Heart right ventricle (tissue), 16 donors: ENCODE measurements around the gene SP140L. TPM values are rescaled to one million over a fixed set of nuclear protein-coding genes. Genes with fewer than 3 reads are reported as not detected.
A peak's percentile ranks its signal among the peaks of the same experiment; 100 is the strongest.

Experiments used
- ATAC-seq, 8 donors: fragments of 200-7000 bp; cut with Tn5 transposase; one replicate each; pipeline ENCODE4 v1.9.1; 2020; ENCODE audit warnings: mild to moderate bottlenecking in 8 of 8, moderate library complexity in 8 of 8, moderate number of reproducible peaks in 1 of 8
- DNase-seq, 2 donors: peaks; one replicate each; pipeline ENCODE4 v3.0.0-alpha.2; 2020
- H3K27ac ChIP-seq, 10 donors: fragments of 200-600 bp; sonication (generic) in 2 of 10; one replicate each; pipeline versions ENCODE4 v1.5.0 to v1.8.0; 2020 to 2022; ENCODE audit warnings: mild to moderate bottlenecking in 3 of 10
- H3K27me3 ChIP-seq, 7 donors: fragments of 200-600 bp; one replicate each; pipeline ENCODE4 v1.8.0; 2021 to 2022; ENCODE audit warnings: mild to moderate bottlenecking in 2 of 7
- H3K36me3 ChIP-seq, 9 donors: fragments of 200-600 bp; sonication (generic) in 1 of 9; one replicate each; pipeline versions ENCODE4 v1.5.0 to v1.8.0; 2020 to 2022; ENCODE audit warnings: mild to moderate bottlenecking in 2 of 9
- H3K4me1 ChIP-seq, 9 donors: fragments of 200-600 bp; sonication (generic) in 1 of 9; one replicate each; pipeline versions ENCODE4 v1.5.0 to v1.8.0; 2020 to 2022; ENCODE audit warnings: mild to moderate bottlenecking in 4 of 9
- H3K4me3 ChIP-seq, 10 donors: fragments of 200-600 bp; sonication (generic) in 2 of 10; one replicate each; pipeline versions ENCODE4 v1.5.0 to v1.8.0; 2020 to 2022; ENCODE audit warnings: mild to moderate bottlenecking in 7 of 10, moderate library complexity in 2 of 10
- H3K9me3 ChIP-seq, 11 donors: fragments of 200-600 bp in 10 of 11; sonication (generic) in 2 of 11; one replicate each; pipeline versions ENCODE4 v1.5.0 to v1.8.0; 2013 to 2022; ENCODE audit warnings: mild to moderate bottlenecking in 2 of 11, control low read depth in 1 of 11, moderate library complexity in 1 of 11
- CTCF ChIP-seq, 9 donors: fragments of 200-600 bp; sonication (generic) in 2 of 9; IDR thresholded peaks; one replicate each; pipeline versions ENCODE4 v1.5.0 to v1.8.0; 2021 to 2022; ENCODE audit warnings: antibody characterized with exemption in 9 of 9, mild to moderate bottlenecking in 5 of 9, moderate library complexity in 1 of 9
- WGBS, 2 donors: extraction: QIAGEN DNeasy Blood & Tissue Kit; methylation state at CpG; one replicate each; pipeline ENCODE4 v1.1.7; 2013; ENCODE audit warnings: inconsistent platforms in 1 of 2; 5-methylcytosine and 5-hydroxymethylcytosine counted together
- intact Hi-C, 10 donors: fragments of 100-400 bp; cut with DNase I; formaldehyde crosslinking; loops; one replicate each; pipeline versions ENCODE4 v1.11.1 to v1.14.2; 2022
- polyA plus RNA-seq, 2 donors: library from polyadenylated mRNA; stranded (reverse); fragments of 200-250 nt; gene quantifications; one replicate each; pipeline ENCODE4 v1.2.3, GENCODE V29; 2013
- total RNA-seq, 10 donors: library from RNA; stranded (reverse); fragmentation: NEBNext Ultra II Directional in 3 of 10; extraction: Animal tissue kit (Norgen Biotek cat#: 25700) in 3 of 10; gene quantifications; one replicate each; pipeline versions ENCODE4 v1.2.1 to v1.2.4, GENCODE V29; 2021 to 2023
- donor health status: Arrhythmogenic right ventricular cardiomyopathy.
- donor health status: ischemic (EF 13 %, LVEDD 7.1; RV severe dilation, severe dysfunction).
- donor health status: healthy with polysubstance abuse.
- donor health status: DM: no; HTN: yes; CAD: no.
- donor health status: DM: no; HTN: no; CAD: no.
- donor health status: ischemic (EF 25% LVEDD 6.9; RV normal size, moderate dysfunction).
- donor health status: ischemic (EF 25% LVEDD 5.7; RV mildly dilated, moderate dysfunction).
- donor health status: healthy.
- donor health status: DM: yes; HTN: yes; CAD: no.
- donor health status: Ischemic cardiomyopathy.
- donor health status: ischemic (EF 35%, LVEDD 5.7; RV mildly dilated, moderate dysfunction).
- donor health status: nonischemic (EF 11% LVEDD 7.7; RV severe dilation, severe dysfunction).
- donor health status: DM: yes; HTN: yes; CAD: no.
- donor health status: PGD.
- donor health status: ischemic (EF 29% LVEDD 5.4; RV normal size, mild dysfunction).
- donor health status: nonischemic (EF 23%, LVEDD 6.1; RV moderate dilation, normal function).

The SP140L gene
- total and polyA plus RNA-seq, 12 donors: 2.5 to 10.8 (median 4.4) TPM

- Histone ChIP-seq H3K4me1 (peaks cover 0 to 15% (median 0%) of the 10 kb centered on the region in 9 donors), H3K36me3 (peaks cover 0 to 24% (median 0%) of the 10 kb centered on the region in 9 donors), H3K27me3 (no peaks in the 10 kb centered on the region), H3K27ac (no peak overlapping the region), H3K4me3 (no peak overlapping the region), H3K9me3 (peaks cover 0 to 34% (median 19%) of the 10 kb centered on the region in 11 donors)
- TF ChIP-seq CTCF (IDR thresholded peaks at IDR 0.05): no peak
- intact Hi-C loops: no loop called here
- ATAC-seq (no peak), DNase-seq (no peak)
Measured at GRCh38 chr2:230348787-230349186, 21.8 kb downstream of the SP140L start.

GRCh38 chr2:230356084-230356483 lies 29.1 kb downstream of the SP140L start:
- intact Hi-C loops: no loop called here
- Histone ChIP-seq H3K4me3 (no peak overlapping the region), H3K4me1 (peaks cover 0 to 8% (median 0%) of the 10 kb centered on the region in 9 donors), H3K27me3 (no peaks in the 10 kb centered on the region), H3K36me3 (peaks cover 0 to 39% (median 7%) of the 10 kb centered on the region in 9 donors), H3K27ac (peak overlapping the region in 1 of 10 donors; percentile 19), H3K9me3 (peaks cover 0 to 10% (median 0%) of the 10 kb centered on the region in 11 donors)
- ATAC-seq (peak in 1 of 8 donors; percentile 76), DNase-seq (no peak)
- 67 to 73% methylated on average over 2 of the region's 2 CpGs for WGBS, 2 donors
- no peak for TF ChIP-seq CTCF (IDR thresholded peaks at IDR 0.05)

- Histone ChIP-seq H3K9me3 (peaks cover 0 to 10% (median 0%) of the 10 kb centered on the region in 11 donors), H3K27me3 (no peaks in the 10 kb centered on the region), H3K27ac (no peak overlapping the region), H3K36me3 (peaks cover 0 to 61% (median 7%) of the 10 kb centered on the region in 9 donors), H3K4me1 (peaks cover 0 to 11% (median 0%) of the 10 kb centered on the region in 9 donors), H3K4me3 (no peak overlapping the region)
- no peak for TF ChIP-seq CTCF (IDR thresholded peaks at IDR 0.05)
- DNase-seq (no peak), ATAC-seq (no peak)
- intact Hi-C loops: no loop called here
- WGBS, 2 donors: 85 to 91% methylated on average over 1 of the region's 1 CpG
Measured at GRCh38 chr2:230358305-230358704, 31.3 kb downstream of the SP140L start.

GRCh38 chr2:230360028-230360427 lies 33.0 kb downstream of the SP140L start:
- ATAC-seq (no peak), DNase-seq (no peak)
- Histone ChIP-seq H3K27me3 (no peaks in the 10 kb centered on the region), H3K36me3 (peaks cover 0 to 71% (median 7%) of the 10 kb centered on the region in 9 donors), H3K27ac (no peak overlapping the region), H3K4me3 (no peak overlapping the region), H3K4me1 (peaks cover 0 to 11% (median 0%) of the 10 kb centered on the region in 9 donors), H3K9me3 (peaks cover 0 to 20% (median 0%) of the 10 kb centered on the region in 11 donors)
- TF ChIP-seq CTCF (IDR thresholded peaks at IDR 0.05): no peak
- WGBS, 2 donors: 81 to 83% methylated on average over 1 of the region's 1 CpG
- intact Hi-C loops: no loop called here
